ENCODE measurements around the gene TJP3.
"Not testable (repeated sequence)": the region's sequence is repeated elsewhere in the genome, so short reads cannot be mapped to it uniquely, and the experiment has no call there.

Gene TJP3

DNA sequence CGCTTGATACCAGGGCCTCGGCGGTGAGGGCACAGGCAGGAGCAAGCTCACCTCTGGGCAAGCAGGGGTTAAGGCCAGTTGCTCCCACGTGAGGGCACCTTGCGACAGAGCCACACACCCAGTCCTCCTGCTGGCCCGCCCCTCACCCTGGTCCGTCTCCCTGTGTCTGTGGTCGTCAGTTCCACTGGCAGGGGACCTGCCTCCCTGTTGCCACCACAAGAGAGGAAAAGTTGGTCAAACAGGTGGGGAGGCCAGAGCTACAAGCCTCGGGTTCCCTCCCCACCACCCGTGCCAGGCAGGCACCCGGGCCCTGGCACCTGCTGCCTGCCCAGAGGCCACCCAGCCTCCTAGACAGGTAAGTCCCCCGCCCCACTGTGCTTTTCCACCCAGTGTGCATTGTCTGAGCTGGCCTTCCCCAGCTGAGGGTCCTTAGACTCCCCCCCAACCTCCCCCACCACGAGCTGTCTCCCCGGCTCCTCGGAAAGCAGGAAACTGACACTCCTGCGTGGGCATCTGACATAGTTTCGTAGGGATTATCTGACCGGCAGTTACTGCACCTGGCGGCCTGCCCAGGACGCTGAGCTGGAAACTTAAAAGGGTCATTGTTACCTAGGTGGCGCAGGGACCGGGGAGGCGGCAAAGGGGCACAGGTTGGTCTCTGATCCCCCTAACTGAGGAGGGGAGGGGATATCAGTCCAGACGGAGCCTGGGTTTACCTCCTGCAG lies at the start of gene TJP3:
TSS of gene TJP3 (plus strand) at position 178 of the 725 bp plus-strand sequence. CDS start 20,049 bp downstream, outside the sequence.
- no peak within 1 kb of the TSS for H3K4me3 Mint-ChIP-seq
- H3K4me1 Mint-ChIP-seq (ENCODE audit: low read depth), result peaks cover 3% of the 10 kb centered on the region
- H3K27me3 Mint-ChIP-seq, result peaks cover 4% of the 10 kb centered on the region
- no peaks in the 10 kb centered on the region for H3K36me3 Mint-ChIP-seq (ENCODE audit: low read depth)
- H3K27ac Mint-ChIP-seq, result no peak within 1 kb of the TSS
- H3K9me3 Mint-ChIP-seq, result no peaks in the 10 kb centered on the region

GRCh38 chr19:3658870-3659745 lies 49.1 kb upstream of the TJP3 start:
- Mint-ChIP-seq H3K27me3 (no peaks in the 10 kb centered on the region), H3K36me3 (ENCODE audit: low read depth) (peaks cover 27% of the 10 kb centered on the region), H3K4me3 (no peak overlapping the region), H3K4me1 (ENCODE audit: low read depth) (no peaks in the 10 kb centered on the region), H3K9me3 (no peaks in the 10 kb centered on the region), H3K27ac (no peak overlapping the region)

DNA sequence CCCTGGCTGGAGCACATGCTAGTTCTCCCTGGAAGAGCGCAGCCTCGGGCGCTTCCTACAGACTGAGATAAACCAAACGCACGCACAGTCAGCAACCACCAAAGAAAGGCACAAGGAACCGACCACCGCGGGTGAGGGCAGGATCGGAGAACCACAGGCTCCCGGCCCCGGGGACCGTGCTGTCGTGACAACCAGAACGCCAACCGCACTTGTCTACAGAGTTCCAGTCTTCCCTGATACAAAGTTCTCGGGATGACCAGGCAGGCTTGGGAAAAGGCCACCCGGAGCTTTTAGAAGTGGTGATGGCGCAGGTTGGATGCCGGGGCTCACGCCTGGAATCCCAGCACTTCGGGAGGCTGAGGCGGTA lies 48.5 kb upstream of the TJP3 start:
- Mint-ChIP-seq H3K9me3 (no peaks in the 10 kb centered on the region), H3K4me1 (ENCODE audit: low read depth) (no peaks in the 10 kb centered on the region), H3K36me3 (ENCODE audit: low read depth) (peaks cover 27% of the 10 kb centered on the region), H3K4me3 (no peak overlapping the region), H3K27me3 (no peaks in the 10 kb centered on the region), H3K27ac (no peak overlapping the region)

DNA sequence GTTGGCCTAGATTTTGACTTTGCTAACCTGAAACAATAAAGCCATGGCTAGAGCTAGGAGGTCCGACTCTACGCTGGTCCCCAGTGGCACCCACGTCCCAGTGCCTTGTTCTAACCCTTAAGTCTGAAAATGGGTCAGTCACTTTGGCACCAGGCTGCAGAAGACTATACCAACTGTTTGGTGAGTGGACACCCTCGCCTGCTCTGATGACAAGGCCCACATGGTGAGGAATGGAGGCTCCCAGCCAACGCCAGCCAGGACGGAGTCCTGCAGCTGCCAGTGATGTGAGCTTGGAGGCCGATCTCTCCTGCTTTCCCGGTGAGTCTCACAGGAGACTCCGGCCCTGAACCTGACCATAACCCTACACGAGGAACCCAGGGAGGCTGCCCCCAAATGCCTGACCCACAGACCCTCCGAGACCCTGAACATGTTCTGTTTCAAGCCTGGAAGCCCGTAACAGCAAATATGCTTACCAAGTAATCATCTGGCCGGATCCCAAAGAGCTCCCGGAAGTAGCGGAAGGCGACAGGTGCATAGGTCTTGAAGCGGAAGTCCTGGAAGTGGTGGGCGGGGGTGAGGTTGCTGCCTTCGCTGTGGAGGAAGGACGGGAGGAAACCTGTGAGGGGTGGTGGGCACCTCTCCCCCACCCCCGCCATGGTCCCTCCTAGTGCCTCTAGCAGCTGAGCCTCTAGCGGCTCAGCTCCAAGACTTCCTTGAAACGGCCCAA lies 47.5 kb upstream of the TJP3 start:
- Mint-ChIP-seq H3K9me3 (no peaks in the 10 kb centered on the region), H3K27me3 (no peaks in the 10 kb centered on the region), H3K4me1 (ENCODE audit: low read depth) (no peaks in the 10 kb centered on the region), H3K36me3 (ENCODE audit: low read depth) (peaks cover 27% of the 10 kb centered on the region), H3K27ac (no peak overlapping the region), H3K4me3 (no peak overlapping the region)

DNA sequence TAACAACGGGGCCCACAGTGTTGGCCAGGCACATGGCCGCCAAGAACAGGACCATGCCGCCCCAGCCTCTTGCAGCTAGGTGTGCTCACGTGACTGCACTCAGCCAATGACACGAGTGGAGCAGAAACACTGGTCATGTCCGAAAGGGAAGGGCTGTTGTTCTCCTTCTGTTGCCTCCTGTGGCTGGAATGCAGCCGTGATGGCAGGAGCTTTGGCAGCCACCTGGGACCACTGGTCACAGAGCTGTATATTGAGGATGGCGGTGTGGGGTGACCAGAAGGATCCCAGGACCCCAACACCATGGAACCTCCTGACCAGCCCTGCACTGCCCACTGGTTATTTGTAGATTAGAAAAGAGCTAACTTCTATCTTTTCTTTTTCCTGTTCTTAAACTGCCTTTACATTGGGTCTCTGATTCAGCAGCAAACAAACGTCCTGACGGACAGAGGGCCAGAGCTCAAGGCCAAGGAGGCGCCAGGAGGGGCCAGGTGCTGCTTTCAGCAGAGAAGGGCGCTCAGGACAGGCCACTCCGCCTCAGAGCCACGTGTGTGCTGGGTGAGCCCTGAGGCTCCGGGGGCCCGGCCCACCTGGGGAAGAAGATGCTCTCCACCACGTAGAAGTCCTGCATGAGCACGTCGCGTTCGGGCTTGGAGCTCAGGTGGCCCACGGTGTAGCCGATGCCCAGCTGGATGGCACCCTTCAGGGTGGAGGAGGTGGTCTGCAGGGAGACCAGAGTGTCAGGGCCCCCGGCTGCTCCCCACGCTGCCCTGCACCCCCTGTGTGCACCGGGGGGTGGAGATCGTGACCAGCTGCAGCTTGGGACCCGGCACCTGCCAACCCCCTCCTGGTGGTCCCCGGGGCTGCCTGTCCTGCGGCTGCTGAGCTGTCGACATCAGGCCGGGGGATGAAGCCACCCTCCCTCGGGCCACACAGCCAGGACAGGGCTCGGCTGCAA lies 46.6 kb upstream of the TJP3 start:
- Mint-ChIP-seq H3K27ac (no peak overlapping the region), H3K4me1 (ENCODE audit: low read depth) (peaks cover 6% of the 10 kb centered on the region), H3K9me3 (no peaks in the 10 kb centered on the region), H3K36me3 (ENCODE audit: low read depth) (peaks cover 32% of the 10 kb centered on the region), H3K4me3 (no peak overlapping the region), H3K27me3 (no peaks in the 10 kb centered on the region)

- H3K27ac Mint-ChIP-seq, result no peak overlapping the region
- H3K27me3 Mint-ChIP-seq, result no peaks in the 10 kb centered on the region
- H3K9me3 Mint-ChIP-seq, result no peaks in the 10 kb centered on the region
- peaks cover 13% of the 10 kb centered on the region for H3K4me1 Mint-ChIP-seq (ENCODE audit: low read depth)
- H3K4me3 Mint-ChIP-seq, result no peak overlapping the region
- peaks cover 22% of the 10 kb centered on the region for H3K36me3 Mint-ChIP-seq (ENCODE audit: low read depth)
Measured at GRCh38 chr19:3663838-3664237, 44.3 kb upstream of the TJP3 start.

DNA sequence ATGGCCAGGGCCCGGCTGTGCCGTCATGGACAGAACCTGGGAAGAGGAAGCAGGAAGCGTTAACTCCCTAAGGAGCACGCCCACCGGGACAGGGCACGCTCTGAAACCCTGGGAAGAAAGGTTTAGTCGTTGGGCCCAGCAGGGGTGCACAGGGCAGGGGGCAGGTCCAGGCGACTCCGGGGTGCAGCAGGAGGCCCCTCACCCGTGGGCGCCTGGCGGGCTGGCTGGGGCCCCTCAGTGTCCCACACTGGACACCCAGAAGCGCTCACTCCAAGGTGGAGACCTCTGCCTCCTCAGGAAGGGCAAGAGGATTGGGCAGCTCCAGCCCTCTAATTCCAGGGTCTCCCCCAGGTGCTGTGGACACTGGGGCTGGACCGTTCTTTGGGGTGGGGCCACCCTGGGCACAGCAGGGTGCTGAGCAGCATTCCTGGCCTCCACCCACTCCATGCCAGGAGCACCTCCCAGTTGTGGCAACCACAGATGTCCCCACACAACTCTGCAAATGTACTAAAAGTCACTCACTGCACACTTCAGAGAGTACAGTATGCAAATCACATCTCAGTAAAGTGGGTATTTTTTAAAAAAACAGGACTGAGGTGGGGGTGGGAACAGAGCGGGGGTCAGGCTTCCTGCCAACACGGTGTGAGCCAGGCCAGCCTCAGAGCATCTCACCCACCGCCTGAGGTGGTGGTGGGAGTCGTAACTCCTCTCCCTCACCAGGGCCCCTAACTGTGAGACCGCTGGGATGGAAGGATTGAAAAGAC lies 43.1 kb upstream of the TJP3 start:
- H3K27ac Mint-ChIP-seq, result no peak overlapping the region
- no peak overlapping the region for H3K4me3 Mint-ChIP-seq
- peaks cover 22% of the 10 kb centered on the region for H3K36me3 Mint-ChIP-seq (ENCODE audit: low read depth)
- H3K9me3 Mint-ChIP-seq, result no peaks in the 10 kb centered on the region
- no peaks in the 10 kb centered on the region for H3K27me3 Mint-ChIP-seq
- H3K4me1 Mint-ChIP-seq (ENCODE audit: low read depth), result peaks cover 22% of the 10 kb centered on the region

GRCh38 chr19:3665681-3666544 lies 42.3 kb upstream of the TJP3 start:
- H3K27ac Mint-ChIP-seq, result no peak overlapping the region
- no peaks in the 10 kb centered on the region for H3K27me3 Mint-ChIP-seq
- peaks cover 28% of the 10 kb centered on the region for H3K4me1 Mint-ChIP-seq (ENCODE audit: low read depth)
- no peaks in the 10 kb centered on the region for H3K9me3 Mint-ChIP-seq
- peaks cover 19% of the 10 kb centered on the region for H3K36me3 Mint-ChIP-seq (ENCODE audit: low read depth)
- peak overlapping the region; percentile 43 for H3K4me3 Mint-ChIP-seq

DNA sequence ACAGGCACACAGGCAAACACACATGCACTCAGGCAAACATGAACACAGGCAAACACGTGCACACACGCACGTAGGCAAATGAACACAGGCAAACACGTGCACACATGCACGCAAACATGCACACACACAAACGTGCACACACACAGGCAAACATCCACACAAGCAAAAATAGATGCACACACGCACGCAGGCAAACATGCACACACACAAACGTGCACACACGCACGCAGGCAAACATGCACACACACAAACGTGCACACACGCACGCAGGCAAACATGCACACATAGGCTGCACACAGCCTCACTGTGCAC lies 41.7 kb upstream of the TJP3 start:
- H3K9me3 Mint-ChIP-seq, H3K27me3 Mint-ChIP-seq, H3K27ac Mint-ChIP-seq: not testable (repeated sequence)
- Mint-ChIP-seq H3K4me3 (peak overlapping the region; percentile 43), H3K4me1 (ENCODE audit: low read depth) (peaks cover 33% of the 10 kb centered on the region), H3K36me3 (ENCODE audit: low read depth) (peaks cover 13% of the 10 kb centered on the region)

DNA sequence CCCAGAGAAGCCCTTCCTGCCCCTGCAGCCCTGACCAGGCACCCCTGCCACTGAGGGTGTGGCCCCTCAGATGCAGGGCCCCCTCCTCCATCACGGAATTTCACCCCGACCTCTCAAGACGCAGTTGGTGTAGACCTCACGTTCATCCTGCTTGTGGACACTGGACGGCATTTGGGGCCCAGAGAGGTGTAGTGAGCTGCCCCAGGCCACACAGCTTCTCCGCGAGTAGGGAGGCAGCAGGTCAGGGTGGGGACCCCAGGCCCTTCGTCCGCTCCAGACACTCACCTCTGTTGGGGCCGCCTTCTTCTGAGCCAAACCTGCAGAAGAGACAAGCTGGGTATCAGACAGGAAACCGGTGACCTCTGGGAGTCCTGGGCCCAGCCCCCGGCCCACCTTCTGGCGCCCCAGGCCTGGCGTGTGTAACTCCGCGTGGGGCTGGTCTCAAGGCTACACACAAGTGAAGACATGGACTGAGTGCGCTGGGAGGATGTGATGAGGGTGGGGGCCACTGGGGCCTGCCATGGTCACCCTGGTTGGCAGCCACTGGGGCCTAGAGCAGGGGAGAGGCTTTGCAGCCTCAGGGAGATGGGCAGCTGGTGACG lies 41.0 kb upstream of the TJP3 start:
- Mint-ChIP-seq H3K27me3 (no peaks in the 10 kb centered on the region), H3K4me1 (ENCODE audit: low read depth) (peaks cover 39% of the 10 kb centered on the region), H3K4me3 (no peak overlapping the region), H3K9me3 (no peaks in the 10 kb centered on the region), H3K27ac (no peak overlapping the region), H3K36me3 (ENCODE audit: low read depth) (peaks cover 11% of the 10 kb centered on the region)

DNA sequence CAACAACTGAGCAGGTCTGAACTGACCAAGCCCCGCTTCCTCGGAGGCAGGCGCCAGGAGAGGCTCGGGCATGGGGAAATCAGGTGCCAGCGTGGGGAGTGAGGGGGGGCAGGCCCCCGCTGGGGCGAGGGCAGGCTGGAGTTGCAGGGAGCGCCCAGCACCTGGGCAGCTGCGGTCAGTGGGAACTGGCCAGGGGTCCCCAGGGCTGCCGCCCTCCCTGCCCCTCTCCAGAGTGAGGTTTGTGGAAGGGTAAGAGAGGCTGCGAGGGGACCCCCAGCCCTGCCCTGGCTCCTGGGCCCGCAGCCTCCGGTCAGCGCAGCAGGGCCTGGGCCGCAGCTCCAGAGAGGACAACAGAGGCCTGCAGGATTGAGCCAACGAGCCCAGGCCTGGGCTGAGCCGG lies 40.4 kb upstream of the TJP3 start:
- Mint-ChIP-seq H3K36me3 (ENCODE audit: low read depth) (peaks cover 11% of the 10 kb centered on the region), H3K4me3 (no peak overlapping the region), H3K27ac (no peak overlapping the region), H3K4me1 (ENCODE audit: low read depth) (peaks cover 44% of the 10 kb centered on the region), H3K9me3 (no peaks in the 10 kb centered on the region), H3K27me3 (no peaks in the 10 kb centered on the region)

- Mint-ChIP-seq H3K36me3 (ENCODE audit: low read depth) (peaks cover 6% of the 10 kb centered on the region), H3K9me3 (no peaks in the 10 kb centered on the region), H3K27ac (no peak overlapping the region), H3K27me3 (no peaks in the 10 kb centered on the region), H3K4me3 (no peak overlapping the region), H3K4me1 (ENCODE audit: low read depth) (peaks cover 48% of the 10 kb centered on the region)
Measured at GRCh38 chr19:3668331-3669081, 39.7 kb upstream of the TJP3 start.

Data from stimulated activated naive CD8-positive, alpha-beta T cell treated with anti-CD3 and anti-CD28 coated beads, Interleukin-15, Interleukin-2, amounts not matched to agents 100 ng/mL and 50 ng/mL, for 24 hours (primary cell).